DMS53 treated with DMSO at 0.1 percent for 48 hours (cell line): ENCODE measurements around the gene SSTR5.
"Not testable (repeated sequence)": the region's sequence is repeated elsewhere in the genome, so short reads cannot be mapped to it uniquely, and the experiment has no call there.

Experiments used
- DNase-seq: peaks from one replicate; lab custom pipeline; 2025; ENCODE audit not compliant: unreplicated experiment; lab: John Stamatoyannopoulos, UW

Gene SSTR5

DNA sequence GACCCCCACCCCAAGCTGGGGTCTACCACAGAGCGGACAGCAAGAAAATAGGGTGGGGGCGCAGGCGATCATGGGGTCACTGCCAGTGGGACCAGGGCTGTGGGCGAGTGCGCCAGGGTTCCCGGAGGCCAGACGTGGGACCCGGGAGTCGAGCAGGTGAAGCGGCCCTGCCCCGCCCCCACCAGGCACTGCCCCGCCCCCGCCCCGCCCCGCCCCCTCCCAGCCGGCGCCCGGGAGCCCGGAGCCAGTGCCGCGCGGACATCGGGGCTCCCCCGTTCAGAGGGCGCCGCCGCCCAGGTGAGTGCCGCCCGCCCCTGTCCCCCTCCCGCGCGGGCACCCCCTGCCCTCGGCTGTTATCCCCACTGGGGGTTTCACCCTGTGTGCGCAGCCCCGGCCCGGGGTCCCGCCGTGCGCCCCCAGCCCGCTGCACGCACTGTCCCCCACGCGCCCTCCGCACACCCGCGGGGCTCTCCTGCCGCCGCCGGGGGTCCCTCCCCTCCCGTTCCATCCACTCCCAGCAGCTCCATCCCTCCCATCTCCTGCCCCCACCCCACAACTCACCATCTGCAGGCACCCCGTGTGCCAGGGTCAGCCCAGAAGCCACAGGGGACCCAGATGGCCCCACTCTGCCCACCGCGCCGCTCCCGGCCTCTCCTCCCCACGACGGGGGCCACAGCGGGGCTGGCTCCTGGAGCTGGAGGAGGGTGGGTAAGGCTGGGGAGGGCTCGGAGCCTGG, at the start of gene SSTR5:
SSTR5 (plus strand) TSS at position 222 of the 736 bp plus-strand sequence. CDS start 6,122 bp downstream, outside the sequence.
- no peak for DNase-seq

DNA sequence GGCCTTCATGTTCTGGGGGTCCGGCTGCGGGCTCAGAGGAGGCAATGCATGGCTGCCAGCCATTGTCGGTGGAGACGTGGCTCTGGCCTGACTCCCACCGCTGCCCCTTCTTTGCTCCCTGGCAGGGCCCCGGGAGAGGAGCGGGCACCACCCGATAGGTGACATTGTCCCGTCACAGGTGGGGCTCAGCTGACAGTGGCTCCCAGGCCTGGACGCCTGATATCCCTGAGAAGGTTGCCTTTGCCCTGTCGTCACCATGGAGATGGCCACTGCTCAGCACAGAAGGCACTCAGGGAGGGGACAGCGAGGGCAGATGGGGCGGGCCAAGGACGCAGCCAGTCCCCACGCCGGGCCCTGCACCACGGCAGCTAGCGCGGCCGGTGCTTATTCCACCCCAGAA, 48.4 kb upstream of the SSTR5 start:
- no peak for DNase-seq

DNA sequence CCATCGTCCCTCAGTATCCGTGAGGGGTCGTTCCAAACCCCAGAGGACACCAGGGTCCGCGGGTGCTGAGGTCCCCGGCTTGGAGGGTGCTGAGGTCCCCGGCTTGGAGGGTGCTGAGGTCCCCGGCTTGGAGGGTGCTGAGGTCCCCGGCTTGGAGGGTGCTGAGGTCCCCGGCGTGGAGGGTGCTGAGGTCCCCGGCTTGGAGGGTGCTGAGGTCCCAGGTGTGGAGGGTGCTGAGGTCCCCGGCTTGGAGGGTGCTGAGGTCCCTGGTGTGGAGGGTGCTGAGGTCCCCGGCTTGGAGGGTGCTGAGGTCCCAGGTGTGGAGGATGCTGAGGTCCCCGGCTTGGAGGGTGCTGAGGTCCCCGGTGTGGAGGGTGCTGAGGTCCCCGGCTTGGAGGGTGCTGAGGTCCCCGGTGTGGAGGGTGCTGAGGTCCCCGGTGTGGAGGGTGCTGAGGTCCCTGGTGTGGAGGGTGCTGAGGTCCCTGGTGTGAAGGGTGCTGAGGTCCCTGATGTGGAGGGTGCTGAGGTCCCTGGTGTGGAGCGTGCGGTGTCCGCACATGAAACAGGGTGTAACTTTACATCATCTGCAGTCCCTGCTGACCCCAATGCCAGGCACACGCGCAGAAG, 47.3 kb upstream of the SSTR5 start:
- DNase-seq = not testable (repeated sequence)

DNA sequence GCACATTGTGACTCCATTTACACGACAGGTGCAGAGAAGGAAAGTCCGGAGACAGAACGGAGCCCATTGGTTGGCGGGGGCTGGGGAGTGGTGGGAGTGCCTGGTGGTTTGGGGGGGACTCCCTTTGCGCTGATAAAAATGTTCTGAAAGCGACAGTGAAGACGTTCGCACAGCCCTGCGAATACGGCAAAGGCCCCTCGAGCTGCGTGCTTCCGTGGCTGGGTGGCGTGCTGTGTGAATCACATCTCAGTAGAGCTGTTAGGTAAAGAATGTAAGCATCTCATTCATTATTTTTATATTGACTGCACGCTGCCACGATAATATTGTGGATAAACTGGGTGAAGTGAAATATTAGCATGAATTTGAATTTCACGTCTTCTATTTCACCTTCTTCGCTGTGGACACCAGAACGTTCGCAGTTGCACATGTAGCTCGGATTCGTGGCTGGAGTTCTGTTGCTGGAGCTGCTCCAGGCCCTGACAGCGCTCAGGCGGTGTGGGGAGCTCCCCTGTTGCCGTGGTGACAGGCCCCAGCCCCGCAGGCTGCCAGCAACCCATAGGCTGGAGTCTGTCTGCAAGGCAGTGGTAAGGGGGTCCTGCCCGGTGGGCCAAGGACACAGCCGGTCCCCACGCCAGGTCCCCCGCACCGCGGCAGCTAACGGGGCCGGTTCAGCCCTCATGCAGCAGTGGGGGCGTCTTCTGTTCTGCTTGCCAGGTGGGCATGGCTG, 46.3 kb upstream of the SSTR5 start:
- no peak for DNase-seq

DNA sequence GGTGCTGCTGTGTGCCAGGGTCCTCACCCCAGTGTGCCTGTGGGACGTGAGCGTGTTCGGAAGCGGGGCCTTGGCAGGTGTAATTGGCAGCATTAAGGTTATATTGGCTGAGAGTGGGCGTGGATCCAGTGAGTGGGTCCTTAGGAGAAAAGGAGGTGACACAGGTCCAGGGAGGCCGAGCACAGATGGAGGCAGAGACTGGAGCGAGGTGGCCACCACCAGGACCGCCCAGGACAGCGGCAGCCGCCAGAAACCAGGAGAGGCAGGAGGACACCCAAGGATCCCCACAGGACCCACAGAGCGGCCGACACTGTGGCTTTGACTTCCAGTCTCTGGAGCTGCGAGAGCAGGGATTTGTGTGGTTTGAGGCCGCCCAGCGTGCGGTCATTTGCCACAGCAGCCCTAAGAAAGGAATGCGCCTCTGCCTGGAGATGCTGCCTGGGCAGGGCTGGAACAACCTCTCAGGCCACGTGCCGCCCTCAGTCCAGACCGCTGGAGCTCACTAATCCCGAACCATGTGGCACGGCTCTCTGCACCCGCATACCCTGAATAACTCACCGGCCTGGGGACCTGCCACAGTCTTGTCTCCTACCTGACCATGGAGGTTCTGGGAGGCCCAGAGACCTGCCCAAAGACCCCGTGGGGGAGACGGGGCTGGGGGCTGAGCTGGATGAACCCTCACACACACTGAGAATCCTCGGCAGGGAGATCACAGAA, 45.6 kb upstream of the SSTR5 start:
- no peak for DNase-seq

DNA sequence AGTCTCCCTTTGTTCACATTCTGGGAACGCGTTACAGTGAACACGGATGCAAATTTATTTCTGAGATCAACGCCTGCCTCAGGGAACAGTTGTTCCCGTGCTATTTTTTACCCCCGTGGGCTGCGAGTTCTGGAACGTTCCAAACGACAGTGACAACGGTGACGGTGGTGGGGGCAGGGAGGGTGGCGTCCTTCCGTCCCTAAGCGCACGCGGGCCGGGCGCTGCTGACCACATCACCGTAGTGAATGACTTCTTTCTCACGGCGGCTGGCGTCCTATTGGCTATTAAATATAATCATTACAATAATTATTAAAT, 45.1 kb upstream of the SSTR5 start:
- DNase-seq = no peak

DNA sequence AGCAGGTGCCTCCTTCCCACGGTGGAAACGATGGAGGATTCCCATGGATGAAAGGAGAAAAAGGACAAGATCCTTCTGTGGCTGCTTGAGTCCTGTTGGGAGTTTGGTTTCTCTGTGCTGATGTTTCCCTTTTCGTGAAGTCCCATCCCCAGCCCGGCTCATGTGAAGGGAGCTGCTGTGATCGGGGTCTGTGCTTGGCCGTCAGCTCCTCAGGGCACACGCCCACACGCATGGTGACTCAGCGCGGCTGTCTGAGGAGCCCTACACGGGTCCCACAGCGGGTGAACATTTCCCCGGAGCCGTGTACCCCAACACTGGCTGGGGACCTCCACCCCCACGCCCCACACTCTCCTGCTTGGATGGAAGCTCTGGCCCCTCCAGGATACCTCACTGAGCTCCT, 44.5 kb upstream of the SSTR5 start:
- no peak for DNase-seq

DNA sequence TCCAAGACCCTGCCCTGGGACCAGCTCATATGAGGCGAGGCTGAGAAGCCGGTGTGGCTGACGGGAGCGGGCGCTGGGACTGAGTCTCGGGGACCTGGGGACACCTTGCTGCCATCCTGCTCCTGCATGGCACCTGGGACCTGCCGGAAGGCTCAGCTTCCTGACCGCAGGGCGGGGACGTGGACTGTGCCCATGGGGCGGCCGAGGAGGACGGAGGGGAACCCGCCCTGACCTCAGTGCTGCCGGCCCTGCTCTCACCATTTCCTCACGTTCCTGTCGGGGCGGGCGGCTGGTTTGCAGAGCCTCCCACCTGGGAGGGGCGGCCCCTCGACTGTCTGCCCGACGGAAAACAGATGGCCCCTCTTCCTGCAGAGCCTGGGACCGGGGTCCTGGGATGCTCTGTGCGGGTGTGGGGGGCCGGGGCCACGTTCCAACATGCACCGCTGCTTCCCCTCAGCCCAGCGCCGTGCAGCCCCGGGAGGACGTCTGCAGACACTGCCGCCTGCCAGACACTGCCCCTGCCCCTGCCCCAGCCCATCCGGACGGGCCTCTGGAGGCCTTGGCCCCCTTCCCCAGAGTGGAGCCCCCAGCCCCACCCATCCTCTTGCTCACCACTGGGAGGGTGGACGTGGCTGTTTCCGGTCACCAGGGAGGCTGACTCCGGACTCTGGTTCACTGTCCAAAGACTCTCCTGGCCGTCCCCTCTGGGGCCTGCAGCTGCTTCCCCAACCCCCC, 43.9 kb upstream of the SSTR5 start:
- no peak for DNase-seq

DNA sequence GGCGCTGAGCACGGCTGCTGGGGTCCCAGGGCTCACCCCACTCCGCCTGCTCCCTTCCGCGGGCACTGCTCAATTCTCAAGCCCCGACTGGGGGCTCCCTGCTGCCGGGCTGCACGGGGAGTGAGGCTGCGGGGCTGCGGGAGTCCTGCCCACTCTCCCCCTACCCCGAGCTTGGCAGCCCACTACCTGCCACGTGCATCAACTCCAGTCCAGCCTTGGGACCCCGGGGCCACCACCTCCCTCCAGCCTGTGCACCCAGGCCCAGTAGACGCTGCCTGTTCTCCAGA, 43.3 kb upstream of the SSTR5 start:
- DNase-seq = no peak

DNA sequence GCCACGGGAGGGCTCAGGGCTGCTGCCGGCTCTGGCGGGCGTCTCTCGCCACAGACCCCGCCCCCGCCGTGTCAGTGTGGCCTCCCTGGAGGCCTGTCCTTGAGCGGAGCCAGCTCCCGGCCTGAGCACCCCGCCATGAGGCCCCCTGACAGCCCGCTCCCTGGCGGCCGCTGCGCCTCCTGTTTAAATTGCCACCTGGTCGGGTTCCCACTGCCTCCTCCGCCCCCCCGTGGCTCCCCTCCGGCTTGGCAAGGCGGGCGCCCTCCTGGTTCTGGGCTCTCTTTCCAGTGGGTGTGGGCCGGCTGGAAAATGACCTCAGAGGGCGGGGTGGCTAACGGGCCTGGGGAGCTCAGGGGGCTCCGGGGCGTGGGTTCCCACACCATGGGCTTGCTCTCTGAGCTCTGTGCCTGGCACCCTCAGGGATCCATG, 42.1 kb upstream of the SSTR5 start:
- no peak for DNase-seq

DNA sequence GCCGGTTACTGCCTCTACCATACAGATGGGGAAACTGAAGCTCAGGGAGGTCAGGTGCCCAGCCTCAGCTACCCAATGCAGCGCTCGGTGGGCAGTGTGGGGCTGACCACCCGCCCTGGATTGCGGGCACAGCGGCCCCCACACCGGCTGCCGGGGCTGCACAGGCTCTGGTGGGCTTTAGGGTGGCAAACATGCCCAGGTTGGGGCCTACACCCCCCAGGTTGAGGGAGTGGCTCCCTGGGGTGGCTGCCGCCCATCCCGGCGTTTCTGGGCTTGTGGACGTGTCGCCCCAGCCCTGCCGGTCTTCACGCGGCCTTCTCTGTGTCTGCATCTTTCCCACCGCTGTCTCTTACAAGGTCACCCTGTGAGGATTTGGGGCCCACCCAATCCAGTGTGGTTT, 40.9 kb upstream of the SSTR5 start:
- DNase-seq = no peak

DNA sequence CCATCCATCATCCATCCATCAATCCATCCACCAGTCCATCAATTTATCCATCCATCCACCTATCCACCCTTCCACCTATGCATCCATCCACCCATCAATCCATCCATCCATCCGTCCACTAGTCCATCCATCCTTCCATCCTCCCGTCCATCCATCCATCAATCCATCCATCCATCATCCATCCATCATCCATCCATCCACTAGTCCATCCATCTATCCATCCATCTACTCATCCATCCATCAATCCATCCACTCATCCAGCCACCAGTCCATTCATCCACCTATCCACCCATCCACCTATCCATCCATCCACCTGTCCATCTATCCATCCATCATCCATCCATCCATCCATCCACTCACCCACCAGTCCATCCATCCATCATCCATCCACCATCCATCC, 39.9 kb upstream of the SSTR5 start:
- no peak for DNase-seq

DNA sequence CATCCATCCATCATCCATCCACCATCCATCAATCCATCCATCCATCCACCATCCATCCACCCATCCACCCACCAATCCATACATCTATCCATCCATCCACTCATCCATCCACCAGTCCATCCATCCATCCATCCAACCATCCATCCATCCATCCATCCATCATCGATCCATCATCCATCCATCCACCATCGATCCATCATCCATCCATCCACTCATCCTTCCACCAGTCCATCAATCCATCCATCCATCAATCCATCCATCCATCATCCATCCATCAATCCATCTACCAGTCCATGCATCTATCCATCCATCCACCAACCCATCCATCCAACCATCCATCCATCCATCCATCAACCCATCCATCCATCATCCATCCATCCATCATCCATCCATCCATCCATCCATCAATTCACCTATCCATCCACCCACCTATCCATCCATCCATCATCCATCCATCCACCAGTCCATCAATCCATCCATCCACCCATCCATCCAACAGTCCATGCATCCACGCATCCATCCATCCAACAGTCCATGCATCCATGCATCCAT, 39.3 kb upstream of the SSTR5 start:
- DNase-seq = no peak

DNA sequence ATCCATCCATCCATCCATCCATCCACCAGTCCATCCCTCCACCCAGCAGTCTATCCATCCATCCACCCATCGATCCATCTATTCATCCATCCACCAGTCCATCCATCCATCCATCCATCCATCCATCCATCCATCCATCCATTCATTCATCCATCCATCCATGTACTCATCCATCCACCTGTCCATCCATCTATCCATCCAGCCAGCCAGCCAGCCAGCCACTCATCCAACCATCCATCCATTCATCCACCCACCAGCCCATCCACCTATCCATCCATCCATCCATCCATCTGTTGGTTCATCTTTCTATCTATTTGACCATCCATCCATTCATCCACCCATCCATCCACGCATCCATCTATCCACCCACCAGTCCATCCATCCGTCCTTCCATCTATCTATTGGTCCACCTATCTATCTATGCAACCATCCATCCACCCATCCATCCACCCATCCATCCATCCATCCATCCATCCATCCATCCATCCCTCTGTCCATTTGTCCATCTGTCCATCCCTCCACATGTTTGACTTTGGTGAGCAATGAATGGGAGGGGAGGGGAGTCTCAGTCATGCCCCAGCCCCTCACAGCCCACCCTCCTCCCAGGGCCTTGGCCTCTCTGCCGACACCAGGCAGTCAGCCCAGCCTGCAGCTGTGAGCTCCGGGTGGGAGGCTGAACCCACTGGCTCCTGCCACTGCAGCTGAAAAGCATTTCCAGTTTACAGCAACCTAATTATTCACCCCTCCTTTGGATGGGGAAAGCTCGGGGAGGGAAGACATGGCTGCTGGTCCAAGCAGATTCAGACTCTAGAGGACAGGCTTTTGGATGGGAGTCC, 38.1 kb upstream of the SSTR5 start:
- DNase-seq = no peak

DNA sequence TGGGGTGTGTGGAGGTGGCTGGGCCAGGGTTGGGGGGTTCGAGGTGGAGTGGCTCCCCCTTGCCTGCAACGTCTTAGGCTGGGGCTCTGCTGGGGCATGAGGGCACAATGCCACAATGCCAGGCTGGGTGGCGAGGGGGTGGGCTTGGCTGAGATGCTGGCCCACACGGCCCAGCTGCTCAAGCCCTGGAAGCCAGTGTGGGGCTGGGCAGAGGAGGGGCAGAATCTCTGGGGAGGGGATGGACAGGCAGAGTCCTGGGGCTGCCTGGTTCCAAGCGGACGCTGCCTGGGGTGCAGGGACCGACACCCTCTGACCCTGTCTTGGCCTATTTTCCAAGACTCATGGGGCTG, 37.5 kb upstream of the SSTR5 start:
- DNase-seq = no peak

DNA sequence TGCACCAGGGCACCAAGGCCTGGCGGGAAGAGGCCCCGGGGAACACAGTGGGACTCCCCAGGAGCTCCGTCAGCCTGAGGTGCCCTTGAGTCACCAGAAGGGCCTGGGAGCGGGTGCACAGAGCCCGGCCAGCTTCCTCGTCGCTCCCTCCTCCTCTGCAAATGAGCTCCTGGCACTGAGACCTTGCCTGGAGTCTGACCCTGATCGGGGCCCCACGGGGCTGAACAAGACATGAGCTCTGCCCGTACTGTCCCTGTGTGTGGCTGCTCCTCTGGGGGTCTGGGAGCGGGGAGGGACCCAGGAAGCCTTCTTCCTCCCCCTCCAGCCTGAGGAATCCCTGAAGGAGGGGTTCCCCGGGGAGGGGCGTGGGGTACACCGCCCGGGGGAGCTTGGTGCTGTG, 36.4 kb upstream of the SSTR5 start:
- no peak for DNase-seq

DNA sequence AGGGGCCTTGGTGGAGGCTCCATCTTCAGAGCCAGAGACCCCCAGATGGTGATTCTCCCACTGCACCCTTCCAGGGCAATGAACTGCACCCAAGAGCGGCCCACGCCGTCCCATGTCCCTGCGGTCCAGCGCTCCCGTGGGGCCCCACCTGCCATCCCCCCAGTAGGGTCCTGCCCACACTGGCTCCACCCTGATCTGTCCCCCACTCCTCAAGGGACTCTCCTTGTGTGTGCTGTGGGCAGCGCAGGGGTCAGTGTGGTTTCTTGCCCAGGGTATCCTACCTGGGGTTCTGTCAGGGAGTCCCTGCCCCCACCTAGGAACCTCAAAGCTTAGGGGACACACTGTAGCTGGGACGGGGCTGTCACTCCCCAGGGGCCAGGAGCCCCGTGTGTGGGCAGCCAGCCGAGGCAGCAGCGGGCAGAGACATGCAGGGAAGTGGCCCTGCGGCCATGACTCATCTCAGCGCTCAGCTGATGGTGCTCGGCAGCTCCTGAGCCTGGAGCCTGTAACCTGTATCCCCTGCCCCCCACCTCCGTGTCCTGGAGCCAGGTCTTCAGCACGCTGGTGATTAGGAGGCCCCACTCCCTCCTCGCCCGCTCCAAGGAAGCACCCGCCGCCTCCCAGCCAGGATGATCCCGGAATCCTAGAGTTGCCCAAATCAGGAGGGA, 35.7 kb upstream of the SSTR5 start:
- no peak for DNase-seq

DNA sequence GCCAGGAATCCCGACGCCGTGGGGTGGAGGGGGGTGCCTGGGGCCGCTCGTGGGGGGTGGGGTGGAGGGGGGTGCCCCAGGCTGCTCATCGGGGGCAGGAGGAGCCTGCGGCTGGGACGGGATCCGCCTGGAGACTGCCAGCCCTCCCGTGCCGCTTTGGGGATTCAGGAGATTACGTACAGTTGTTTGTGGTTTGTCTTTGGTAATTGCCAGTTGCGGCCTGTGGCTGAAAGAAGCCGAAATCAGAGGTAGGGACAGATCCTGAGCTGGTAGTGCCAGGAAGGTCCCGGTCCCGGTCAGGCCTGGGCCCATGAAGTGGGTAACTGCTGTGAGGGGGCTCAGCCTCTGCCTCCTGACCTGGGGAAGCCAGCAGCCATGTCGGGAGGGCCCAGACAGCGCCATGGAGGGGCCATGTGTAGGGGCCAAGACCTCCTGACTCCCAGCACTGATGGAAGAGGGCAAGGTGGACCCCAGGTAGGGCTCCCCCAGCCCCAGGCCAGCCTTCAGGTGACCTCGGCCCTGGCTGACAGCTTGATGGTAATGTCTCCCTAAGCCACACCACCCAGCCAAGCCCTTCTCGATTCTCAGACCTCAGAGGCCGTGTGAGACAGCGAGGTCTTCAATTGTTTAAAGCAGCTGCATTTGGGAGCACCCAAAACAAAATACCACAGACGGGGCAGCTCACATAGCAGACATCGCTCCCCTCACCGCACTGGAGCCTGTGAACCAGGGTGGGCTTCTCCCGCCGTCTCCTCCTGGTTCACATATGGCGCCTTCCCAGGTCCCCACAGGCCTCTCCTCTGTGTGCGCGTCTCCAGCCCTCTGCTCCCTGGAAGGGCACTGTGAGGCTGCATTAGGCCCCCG, 34.9 kb upstream of the SSTR5 start:
- DNase-seq = no peak

DNA sequence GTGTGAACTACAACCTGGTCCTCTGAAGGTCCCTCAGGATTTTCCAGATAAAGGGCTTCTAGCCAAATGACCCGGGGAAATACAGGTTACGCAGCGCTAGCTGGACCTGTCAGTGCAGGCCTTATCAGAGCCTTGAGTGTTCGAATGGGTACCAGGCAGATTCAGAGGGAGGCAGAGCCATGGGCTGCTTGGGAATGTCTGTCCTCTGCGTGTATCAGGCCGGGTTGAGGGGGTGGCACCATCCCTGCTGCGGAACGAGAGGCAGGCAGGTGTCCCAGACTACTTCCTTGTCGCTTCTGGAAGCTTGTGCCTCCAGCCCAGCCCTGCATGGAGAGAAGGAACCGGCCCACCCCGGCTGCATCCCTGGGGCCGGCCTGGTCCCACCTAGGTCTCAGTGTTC, 33.6 kb upstream of the SSTR5 start:
- no peak for DNase-seq
